ENCODE results near the gene FRMPD4.

The FRMPD4 gene

GRCh38 chrX:12372111-12372510, 233.8 kb downstream of the FRMPD4 start:
- no peak for DNase-seq

- no peak for DNase-seq
These were observed 236.0 kb downstream of the FRMPD4 start for GRCh38 chrX:12374286-12374685.

DNA sequence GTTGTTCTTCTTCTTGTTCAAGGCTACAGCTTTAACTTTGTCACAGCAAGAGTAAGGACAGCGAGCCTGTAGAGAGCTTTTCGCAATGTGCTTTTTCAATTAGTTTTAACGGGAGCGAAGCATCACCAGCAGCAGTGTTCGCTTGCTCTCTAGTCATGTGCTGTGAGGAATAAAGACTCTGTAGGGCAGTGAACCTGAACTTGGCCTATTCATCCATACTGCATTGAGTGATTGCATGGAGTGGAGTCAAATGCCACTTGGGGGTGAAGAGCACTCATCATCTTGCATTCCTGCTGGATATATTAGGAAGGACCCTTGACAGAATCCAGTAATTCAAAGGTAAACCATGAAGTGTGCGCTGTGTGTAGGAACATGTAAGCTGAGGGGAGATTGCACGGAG, 240.0 kb downstream of the FRMPD4 start:
- no peak for DNase-seq

DNA sequence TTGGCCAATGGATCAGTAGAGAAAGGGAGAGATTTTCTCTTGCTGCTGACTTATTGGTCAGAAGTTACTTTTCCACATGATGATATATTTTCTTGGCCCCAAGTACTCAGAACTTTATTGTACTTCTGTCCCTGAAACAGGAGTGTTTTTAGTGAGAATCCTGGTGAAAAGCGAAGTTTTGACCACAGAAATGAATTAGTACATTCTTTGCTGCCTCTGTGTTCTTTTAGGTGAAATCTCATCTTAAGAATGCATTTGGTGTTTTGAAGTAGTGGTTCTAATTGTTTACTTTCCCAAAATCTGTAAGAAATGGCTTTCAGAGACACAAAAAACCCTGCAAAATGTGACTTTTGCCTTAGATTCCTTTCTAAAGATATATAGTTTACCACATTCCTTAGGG, 240.4 kb downstream of the FRMPD4 start:
- DNase-seq: no peak

GRCh38 chrX:12379671-12380070, 241.4 kb downstream of the FRMPD4 start:
- no peak for DNase-seq

DNA sequence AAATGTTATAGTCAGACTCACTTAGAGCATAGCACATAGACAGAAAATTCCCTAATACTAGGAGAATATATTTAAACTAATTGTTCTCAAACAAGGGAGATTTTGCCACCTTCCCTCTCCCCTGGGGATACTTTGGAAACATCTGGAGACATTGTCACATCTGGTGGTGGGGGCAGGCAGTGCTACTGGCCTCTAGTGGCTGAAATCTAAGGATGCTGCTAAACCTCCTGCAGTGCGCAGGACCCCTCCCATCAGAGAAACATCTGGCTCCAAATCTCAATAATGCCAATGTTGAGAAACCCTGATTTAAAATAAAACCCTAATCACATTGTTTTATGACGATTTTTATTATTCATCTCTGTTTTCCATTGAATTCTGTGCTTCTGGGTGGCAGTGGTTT, 244.9 kb downstream of the FRMPD4 start:
- no peak for DNase-seq

GRCh38 chrX:12390301-12390700, 252.0 kb downstream of the FRMPD4 start:
- no peak for DNase-seq

- DNase-seq: no peak
These were observed 258.3 kb downstream of the FRMPD4 start for GRCh38 chrX:12396584-12396983.

DNA sequence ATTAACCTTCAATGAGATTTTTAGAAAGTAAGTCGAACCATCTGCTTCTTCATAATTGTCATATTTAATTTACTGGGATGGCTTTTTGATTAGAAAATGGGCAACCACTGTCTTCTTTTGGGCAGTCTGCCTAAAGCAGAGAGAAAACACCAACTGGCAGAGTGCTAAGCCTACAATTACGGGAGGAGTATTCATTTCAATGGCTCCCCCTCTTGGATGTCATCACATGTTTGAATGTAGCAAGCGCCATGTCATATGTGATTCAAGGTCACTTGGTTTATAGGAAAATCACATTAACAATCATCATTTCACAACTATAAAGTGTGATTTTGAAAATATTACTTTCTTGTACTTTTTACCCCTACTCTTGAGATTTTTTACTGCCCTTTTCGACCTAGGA, 261.9 kb downstream of the FRMPD4 start:
- DNase-seq: no peak

DNA sequence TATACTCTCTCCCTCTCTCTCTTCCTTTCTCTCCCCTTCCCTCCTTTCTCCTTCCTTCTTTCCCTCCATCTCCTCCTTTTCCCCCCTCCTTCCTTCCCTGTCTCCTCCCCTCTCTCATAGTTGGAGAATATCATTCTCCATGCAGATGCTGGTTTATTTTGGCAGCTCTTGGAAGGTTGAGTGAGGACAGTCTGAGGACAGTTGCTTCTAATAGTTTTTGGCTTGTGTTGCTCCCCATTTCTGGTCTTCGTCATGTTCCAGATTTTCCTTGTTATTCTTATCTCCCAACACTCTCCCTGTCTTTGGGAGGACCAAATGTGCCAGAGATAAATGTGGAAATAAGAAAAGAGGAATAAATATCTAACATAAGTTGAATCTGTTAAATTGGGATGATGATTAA, 263.0 kb downstream of the FRMPD4 start:
- DNase-seq: no peak

GRCh38 chrX:12403474-12404082, 265.3 kb downstream of the FRMPD4 start:
- DNase-seq: no peak

- no peak for DNase-seq
These were observed 267.0 kb downstream of the FRMPD4 start for GRCh38 chrX:12405306-12405705.

DNA sequence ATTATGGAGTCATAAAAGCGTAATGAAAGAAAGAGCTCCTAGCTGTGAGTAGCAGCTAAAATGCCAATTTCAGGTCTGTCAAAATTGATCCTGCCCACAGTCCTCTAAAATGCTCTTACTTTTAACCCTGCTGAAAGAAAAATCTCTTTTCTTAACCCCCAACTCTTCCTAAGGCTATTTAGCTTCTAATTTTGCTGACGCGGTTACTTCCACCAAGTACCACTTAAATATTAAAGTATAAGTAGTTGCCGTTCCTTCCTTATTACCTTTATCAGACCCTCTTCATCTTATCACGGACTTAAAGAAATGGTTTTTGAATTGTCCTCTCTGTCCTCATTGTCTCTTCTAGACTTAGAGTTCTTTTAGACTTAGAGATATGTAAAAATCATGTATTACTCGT, 272.2 kb downstream of the FRMPD4 start:
- DNase-seq: no peak

- DNase-seq: no peak
These were observed 273.6 kb downstream of the FRMPD4 start for GRCh38 chrX:12411831-12412230.

- no peak for DNase-seq
These were observed 274.3 kb downstream of the FRMPD4 start for GRCh38 chrX:12412561-12412960.

DNA sequence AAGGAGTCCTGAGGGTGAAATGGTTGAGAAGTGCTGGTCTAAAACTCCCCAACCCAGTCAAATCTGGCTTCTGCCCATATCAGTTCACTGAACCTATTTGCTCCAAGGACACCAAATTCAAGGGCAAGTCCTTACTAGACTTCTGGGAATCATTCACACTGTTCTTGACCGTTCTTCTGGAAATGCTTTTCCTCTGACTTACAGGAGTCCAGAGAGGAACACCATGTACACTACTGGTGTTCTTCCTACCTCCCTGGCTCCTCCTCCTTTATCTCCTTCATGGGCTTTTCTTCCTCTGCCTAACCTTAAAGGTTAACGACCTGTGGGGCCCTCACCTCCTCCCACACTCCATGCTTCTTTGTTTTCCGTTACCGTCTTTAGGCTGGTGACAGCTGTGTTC, 281.3 kb downstream of the FRMPD4 start:
- no peak for DNase-seq

DNA sequence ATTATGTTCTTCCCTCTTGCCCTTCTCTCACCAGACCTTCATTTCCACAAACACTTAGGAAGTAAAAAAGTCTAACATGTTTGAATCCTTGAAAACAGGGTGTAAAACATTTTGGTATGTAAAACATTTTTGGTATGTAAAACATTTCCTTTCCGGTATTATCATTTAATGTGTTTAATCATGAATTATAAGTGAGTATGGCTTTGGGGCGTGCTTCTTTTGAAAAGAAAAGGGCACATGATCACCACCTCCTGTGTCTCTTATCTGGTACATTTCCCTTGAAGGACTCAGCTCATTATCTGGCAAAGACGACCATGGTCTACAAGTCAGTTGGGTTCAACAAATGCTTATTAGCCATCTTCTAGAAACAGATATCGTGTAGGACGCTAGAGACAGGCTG, 283.6 kb downstream of the FRMPD4 start:
- no peak for DNase-seq

DNA sequence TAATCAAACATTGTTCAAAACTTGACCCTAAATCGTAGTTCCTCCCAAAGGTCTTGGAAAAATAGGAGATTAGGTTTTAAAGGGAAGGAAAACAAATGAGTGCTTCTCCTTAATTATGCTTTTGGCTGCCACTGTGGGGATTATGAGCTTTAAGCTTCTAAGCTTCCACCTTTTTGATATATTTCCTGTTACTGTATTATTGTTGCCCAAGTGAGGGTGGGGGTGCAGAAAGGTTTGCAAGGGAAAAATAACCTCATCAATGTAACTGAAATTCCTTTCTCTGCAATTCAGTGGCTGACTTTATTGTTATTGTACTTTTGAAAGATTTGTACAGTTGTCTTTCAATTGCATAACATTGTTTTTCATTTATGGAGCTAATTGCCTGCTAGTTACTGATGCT, 285.1 kb downstream of the FRMPD4 start:
- DNase-seq: no peak

DNA sequence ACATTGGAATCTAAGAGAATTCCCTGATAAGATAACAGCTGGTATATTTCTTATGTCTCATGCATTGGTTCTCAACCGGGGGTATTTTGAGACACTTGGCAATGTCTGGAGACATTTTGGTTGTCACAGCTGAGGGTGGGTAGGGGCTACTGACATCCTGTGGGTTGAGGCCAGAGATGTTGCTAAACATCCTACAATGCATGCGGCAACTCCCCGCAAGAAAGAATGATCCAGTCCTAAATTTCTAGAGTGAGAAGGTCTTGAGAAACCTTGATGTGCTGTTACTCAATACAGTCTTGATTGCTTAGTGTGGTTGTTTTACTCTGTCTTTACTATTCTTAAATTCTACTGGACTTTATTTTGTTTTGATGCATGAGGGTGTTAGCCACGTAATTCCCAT, 287.2 kb downstream of the FRMPD4 start:
- DNase-seq: no peak

DNA sequence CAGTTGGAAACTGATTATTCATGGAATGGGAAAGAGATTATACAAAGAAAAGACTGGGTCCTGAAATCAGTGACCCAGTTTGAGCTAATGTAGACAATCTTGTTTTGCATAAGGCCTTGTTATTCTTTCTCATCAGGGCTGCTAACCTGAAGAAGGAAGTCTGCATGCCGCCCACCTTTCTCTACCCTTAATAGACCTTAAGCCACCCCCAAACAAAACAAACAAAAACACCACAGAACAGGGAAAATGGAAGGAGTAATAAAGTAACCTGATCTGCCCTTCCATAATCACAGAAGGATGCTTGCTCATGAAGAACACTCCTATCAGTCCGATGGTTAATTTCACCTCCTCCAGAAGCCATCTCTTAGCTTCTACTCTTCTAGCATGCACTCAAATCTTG, 288.1 kb downstream of the FRMPD4 start:
- no peak for DNase-seq

DNA sequence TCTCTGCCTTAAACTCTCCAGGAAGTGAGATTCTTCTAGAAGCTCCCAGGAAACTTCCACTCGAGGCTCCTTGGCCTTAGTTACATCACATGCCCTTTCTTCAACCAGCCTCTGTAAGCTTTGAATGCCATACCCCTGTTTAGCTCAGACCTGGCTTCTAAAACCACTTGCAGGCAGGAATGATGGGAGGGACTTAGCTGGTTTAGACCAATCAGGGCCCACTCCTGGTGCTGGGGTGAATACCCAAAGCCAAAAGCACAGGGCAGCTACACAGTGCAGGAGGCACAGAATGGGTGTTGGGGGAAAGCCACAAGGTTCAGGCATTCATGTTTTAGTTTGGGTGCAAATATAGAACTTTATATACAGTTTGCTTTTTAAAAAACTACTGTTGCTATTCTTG, 296.2 kb downstream of the FRMPD4 start:
- no peak for DNase-seq

DNA sequence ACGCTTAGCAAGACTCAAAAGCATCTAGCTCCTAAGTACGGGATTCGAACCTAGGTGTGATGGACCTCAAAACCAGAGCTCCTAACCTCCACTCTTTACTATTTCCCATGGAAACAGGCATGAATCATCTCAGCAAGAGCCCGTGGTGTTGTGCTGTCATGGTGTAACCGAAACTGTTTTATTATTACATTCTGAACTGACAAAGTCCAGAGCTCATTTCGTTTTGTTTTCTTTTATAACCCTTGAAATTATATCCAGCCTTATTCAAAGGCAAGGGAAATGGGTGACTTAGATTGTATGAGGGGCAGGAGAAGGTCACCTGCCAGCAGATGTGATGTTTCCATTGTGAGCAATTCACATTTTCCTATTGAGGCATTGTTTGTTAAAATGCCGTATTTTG, 301.1 kb downstream of the FRMPD4 start:
- no peak for DNase-seq

- no peak for DNase-seq
These were observed 302.0 kb downstream of the FRMPD4 start for GRCh38 chrX:12440246-12440645.

DNA sequence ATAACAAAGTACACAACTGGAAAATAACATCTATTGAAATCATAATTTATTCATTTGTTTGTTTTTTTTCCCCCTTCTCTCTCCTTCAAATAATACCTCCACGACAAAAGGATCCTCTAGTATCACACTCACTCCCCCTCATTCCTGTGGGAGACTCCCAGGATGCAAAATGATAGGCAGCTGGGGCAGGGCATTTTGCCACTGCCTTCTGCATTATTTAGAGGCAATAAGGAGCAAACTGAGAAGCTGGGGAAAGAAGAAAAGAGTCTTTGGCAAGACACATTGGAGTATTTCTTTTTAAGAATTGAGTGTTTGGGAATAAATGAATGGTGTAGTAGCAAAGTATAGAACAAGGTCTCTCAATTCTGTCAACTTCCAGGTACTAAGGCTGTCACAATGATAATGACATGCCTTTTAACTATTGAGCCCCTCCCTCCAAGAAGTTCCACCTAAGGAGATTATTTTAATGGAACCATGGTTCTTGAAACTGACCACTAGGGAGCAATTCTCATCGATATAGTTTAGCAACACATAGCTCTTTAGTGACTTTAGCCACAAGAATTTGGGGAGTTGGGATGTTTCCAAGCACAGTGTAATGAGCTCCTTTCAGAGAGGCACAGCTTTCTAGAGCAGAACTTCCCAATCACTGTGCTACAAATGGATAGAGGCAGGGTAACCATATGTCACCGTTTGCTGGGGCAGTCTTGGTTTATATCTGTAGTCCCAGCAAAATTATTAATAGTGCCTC, 303.3 kb downstream of the FRMPD4 start:
- DNase-seq: no peak

- no peak for DNase-seq
These were observed 305.3 kb downstream of the FRMPD4 start for GRCh38 chrX:12443534-12444098.
